Stimulated activated CD4-positive, alpha-beta T cell treated with anti-CD3 and anti-CD28 coated beads, Interleukin-4, amount 100 ng/mL, for 48 hours (primary cell): ENCODE measurements around the gene RAET1G.
"Not testable (repeated sequence)": the region's sequence is repeated elsewhere in the genome, so short reads cannot be mapped to it uniquely, and the experiment has no call there.

Experiments used
- DNase-seq, 2 donors: peaks; one replicate each; pipeline ENCODE4 v3.0.0-alpha.2; 2020; ENCODE audit warnings: low read depth in 2 of 2

Gene RAET1G

GRCh38 chr6:149913540-149914240 lies 9.2 kb downstream of the RAET1G start:
- no peak for DNase-seq

GRCh38 chr6:149913085-149913484 lies 9.8 kb downstream of the RAET1G start:
- no peak for DNase-seq

- DNase-seq: not testable (repeated sequence)
Measured at GRCh38 chr6:149912680-149913079, 10.2 kb downstream of the RAET1G start.

- DNase-seq: no peak
Measured at GRCh38 chr6:149910721-149911151, 12.2 kb downstream of the RAET1G start.

GRCh38 chr6:149909701-149910470 lies 13.0 kb downstream of the RAET1G start:
- no peak for DNase-seq

GRCh38 chr6:149908480-149908879 lies 14.4 kb downstream of the RAET1G start:
- DNase-seq: not testable (repeated sequence)

GRCh38 chr6:149907317-149907716 lies 15.6 kb downstream of the RAET1G start:
- DNase-seq: no peak

GRCh38 chr6:149906405-149906804 lies 16.5 kb downstream of the RAET1G start:
- no peak for DNase-seq

- no peak for DNase-seq
Measured at GRCh38 chr6:149905911-149906371, 17.0 kb downstream of the RAET1G start.

GRCh38 chr6:149905371-149905910 lies 17.5 kb downstream of the RAET1G start:
- no peak for DNase-seq

- DNase-seq: no peak
Measured at GRCh38 chr6:149904661-149905370, 18.1 kb downstream of the RAET1G start.

- DNase-seq: no peak
Measured at GRCh38 chr6:149903938-149904611, 18.8 kb downstream of the RAET1G start.

GRCh38 chr6:149901444-149902140 lies 21.3 kb downstream of the RAET1G start:
- DNase-seq: no peak

GRCh38 chr6:149900620-149901443 lies 22.1 kb downstream of the RAET1G start:
- DNase-seq: no peak

GRCh38 chr6:149899926-149900619 lies 22.8 kb downstream of the RAET1G start:
- no peak for DNase-seq

GRCh38 chr6:149899486-149899885 lies 23.4 kb downstream of the RAET1G start:
- no peak for DNase-seq

GRCh38 chr6:149898966-149899365 lies 24.0 kb downstream of the RAET1G start:
- DNase-seq: no peak

- DNase-seq: no peak
Measured at GRCh38 chr6:149897855-149898744, 24.8 kb downstream of the RAET1G start, which contains the start of gene RAET1E. TSS of gene RAET1E (minus strand) at chr6:149898113. CDS start at chr6:149890901, 7,212 bp downstream.
